ENCODE measurements around the gene MEST.
"Not testable (repeated sequence)": the region's sequence is repeated elsewhere in the genome, so short reads cannot be mapped to it uniquely, and the experiment has no call there.

The MEST gene

DNA sequence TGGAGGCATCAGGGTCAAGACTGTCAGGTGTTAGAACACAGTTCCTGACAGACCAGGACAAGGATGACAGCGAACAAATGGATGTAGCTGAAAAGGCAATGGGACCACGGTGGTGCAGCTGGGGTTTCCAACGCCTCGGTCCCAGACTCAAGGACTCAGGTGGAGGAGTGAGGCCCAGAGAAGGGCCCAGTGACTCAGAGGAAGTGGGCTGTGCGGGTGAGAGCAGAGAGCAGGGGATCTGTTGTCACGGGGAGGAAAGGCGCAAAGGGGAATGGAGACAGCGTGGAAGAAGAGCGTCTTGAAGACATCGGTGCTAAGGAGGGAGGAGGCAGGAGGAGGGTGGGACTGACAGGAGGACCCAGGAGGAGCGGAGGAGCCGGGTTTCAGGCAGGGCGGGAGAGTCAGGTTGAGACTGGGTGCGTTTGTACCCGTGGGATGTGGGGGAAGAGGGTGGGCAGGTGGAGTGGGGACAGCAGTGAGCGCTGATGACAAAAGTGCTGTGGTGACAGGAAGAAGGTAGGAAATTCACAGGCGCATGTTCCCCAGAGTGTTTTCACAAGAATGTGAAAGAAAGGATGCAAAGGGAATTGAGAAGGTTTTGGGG is 36.0 kb downstream of the MEST start:
- not testable (repeated sequence) for DNase-seq

DNA sequence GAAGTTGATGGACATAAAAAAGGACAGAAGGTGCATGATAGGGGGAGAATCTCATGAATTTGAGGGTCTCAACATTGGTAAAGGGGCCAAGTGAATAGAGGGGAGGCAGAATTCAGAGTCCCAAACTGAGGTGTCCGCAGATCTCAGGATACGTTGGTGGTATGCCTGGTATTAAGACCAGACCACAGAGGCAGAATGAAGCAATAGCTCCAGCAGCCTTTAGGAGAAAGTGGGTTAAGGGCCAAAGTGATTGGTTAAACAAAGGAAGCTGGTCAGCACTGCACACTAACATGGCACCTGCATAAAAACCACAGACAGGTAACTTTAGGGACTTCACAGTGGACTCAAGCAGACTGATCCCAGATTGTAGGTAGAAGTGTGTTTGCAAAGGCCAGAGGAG is 37.5 kb downstream of the MEST start:
- no peak for DNase-seq

DNA sequence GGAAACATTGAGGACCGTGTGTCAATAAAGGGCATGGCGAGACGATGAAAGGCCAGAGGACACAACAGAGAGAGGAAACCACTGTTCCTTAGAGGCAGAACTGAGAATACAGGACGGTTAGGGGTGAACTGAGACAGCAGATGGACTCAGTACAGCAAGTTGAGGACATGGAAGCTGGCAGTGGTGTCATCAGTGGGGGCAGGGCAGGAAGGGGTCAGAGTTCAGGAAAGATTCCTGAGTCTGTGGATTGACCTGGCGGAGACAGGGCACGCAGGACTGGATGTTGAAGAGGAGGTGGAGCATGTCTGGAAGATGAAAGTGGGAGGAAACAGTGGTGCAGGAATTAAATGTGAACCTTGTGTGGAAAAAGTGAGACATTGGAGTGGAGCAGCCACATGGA is 46.0 kb downstream of the MEST start:
- DNase-seq, result not testable (repeated sequence)

DNA sequence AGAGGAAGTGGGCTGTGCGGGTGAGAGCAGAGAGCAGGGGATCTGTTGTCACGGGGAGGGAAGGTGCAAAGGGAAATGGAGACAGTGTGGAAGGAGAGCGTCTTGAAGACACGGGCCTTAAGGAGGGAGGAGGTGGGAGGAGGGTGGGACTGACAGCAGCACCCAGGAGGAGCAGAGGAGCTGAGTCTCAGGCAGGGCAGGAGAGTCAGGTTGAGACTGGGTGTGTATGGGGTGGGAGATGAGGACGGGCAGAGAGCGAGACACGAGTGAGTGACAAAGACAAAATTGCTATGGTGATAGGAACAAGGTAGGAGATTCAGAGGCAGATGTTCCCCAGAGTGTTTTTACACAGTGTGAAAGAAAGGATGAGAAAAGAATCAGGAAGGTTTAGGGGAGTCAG is 49.4 kb downstream of the MEST start:
- not testable (repeated sequence) for DNase-seq

DNA sequence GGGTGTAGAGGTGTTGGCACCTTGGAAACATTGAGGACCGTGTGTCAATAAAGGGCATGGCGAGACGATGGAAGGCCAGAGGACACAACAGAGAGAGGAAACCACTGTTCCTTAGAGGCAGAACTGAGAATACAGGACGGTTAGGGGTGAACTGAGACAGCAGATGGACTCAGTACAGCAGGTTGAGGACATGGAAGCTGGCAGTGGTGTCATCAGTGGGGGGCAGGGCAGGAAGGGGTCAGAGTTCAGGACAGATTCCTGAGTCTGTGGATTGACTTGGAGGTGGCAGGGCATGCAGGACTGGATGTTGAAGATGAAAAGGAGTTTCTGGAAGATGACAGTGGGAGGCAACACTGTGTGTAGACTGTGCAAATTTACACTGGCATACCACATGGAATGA is 50.4 kb downstream of the MEST start:
- DNase-seq, result not testable (repeated sequence)

DNA sequence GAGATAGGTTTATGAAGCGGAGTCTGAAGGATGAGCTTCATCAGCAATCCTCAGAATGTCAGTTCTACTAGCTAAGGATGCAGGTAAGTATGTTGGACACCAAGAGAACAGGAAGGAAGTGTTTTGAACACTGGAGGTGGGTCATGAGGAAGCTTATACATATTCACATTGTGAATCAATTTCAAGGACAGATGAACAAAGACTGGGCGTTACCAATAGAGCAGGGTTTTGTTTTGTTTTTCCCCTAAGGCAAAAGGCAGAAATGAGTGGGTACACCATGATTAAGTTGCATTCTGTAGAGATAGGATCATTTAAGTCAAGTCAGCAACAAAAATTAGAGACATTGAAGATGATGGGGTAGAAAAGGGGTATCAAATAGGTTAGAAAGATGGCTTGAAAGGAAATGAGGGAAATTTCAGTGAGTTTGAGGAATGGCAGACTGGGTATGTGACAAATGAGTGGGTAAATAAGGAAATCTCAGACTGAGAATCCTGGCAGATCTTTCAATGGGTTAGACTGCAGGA is 51.7 kb downstream of the MEST start:
- DNase-seq, result no peak

DNA sequence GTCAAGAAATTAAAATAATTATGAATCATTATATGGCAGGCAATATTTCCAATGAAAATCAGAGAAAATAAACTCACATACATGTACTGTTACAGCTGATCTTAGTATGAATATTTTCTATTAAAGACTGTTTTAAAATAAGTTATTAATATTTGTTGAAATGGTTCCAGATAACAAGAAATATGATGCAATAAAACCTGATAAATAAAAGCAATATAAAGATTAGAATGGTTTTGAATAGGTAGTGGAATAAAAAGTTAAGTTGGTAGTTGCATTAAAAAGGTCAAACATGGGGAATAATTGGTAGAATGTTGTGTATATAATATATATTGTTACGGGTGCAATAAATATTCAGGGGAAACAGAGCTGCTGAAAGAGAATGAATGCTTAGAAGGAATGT is 52.5 kb downstream of the MEST start:
- no peak for DNase-seq

DNA sequence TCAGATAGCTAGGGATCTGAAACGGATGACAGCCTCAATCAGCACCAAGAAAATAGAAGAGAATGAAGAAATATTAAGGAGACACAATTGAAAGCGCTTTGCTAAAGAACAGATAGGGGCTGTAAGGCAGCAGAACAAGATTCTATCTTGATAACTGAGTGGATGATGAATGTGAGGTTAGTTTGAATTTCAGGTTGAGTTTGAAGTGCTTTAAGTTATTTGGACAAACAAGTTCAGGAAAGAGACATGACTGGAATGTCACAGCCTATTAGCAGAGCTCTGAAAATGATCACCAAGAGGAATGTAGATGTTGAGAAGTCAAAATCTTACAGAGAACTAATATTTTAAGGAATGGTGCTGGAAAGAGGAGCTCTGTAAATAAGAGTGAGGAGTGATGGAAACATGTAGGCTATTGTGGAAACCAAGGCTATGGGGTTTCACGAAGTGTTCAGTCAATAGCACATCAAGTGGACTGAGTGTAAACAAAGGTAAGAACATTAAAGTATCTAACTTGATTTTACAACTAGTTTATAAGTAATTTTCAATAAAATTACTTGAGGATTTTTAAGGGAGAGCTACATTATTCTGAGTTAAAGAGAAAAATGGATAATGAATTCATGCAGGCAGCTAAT is 61.6 kb downstream of the MEST start:
- no peak for DNase-seq

DNA sequence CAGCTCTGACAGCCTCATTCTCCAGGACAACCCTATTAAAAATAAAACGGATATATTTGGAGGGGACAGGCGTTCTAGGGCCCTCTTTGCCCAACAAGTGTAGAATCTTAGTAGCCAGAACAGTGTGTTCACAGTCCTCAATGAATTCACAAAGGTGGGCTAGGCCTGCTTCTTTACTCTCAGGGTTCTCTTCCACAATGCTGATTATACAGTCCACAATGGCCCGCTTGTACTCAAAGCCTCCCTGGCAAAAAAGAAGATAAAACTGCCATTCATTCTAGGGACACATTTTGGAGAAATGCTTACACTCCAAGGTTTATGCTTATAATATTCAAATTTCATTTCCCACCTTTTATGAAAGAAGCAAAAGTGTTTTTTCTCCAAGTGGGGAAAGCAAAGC is 62.6 kb downstream of the MEST start:
- no peak for DNase-seq

Data from 8988T (cell line).